ENCODE data around the gene SIK3. TPM values are rescaled to one million over a fixed set of nuclear protein-coding genes. Genes with fewer than 3 reads are reported as not detected.

SIK3 gene
- total RNA-seq, 1 experiment from 2014 or later = 31.4 TPM

DNA sequence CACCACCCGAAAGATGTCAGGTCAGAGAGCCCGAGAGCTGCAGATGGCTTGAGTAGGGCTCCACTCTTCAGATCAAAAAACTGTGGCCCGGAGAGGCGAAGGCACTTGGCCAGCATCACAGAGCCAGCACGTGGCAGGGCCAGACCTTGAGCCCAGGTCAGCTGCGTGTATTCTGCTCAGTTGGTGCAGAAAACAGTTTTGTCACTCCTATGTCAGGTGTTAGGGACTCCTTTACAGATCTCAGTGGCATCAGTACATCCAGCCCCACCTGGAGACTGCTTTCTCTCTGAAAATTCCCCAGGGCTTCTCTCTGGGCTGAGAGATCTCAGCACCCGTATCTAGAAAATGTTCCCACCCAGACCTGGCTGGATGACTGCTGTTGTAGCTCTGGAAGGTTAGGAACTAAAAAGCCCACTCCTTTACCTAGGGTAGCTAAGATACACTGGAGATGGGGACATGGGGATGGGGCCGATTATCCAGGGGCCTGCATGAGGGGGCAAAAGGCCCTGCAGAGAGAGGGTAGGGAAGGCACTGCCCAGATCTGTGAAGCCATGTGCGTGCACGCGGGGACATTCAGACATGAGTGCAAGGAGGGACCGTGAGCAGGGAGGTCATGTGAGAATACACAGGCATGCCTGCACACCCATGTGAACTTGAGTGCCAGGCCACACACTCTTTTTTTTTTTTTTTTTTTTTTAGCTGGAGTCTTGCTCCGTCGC is 264.3 kb downstream of the SIK3 start:
- H2BK20ac ChIP-seq (ENCODE audit: low read depth, low read length, poor library complexity, severe bottlenecking) = no peak overlapping the region
- no peak overlapping the region for H2AFZ ChIP-seq (ENCODE audit: low read length)
- no peak overlapping the region for H2AK5ac ChIP-seq (ENCODE audit: insufficient read length, low read length)
- H3K14ac ChIP-seq (ENCODE audit: insufficient read depth, low read length) = no peak overlapping the region
- no peak overlapping the region for H4K91ac ChIP-seq (ENCODE audit: insufficient read length, low read depth, low read length)
- no peak overlapping the region for H3K27ac ChIP-seq (ENCODE audit: insufficient read length, low read depth, low read length)
- H4K5ac ChIP-seq (ENCODE audit: insufficient read length, low read depth, low read length) = no peak overlapping the region
- H3K4me2 ChIP-seq (ENCODE audit: insufficient read depth, insufficient read length, low read length) = no peak overlapping the region
- no peak overlapping the region for H3K4ac ChIP-seq (ENCODE audit: low read depth, low read length)
- Mint-ChIP-seq H3K36me3 (ENCODE audit: insufficient read depth in 1 of 3, low read depth in 3 of 3) (no peaks in the 10 kb centered on the region; a peak in 1 of 7 replicates), H3K4me3 (no peak overlapping the region), H3K9me3 (peaks cover 3 to 5% of the 10 kb centered on the region in 2 experiments; a peak in 3 of 5 replicates), H3K4me1 (peaks cover 25 to 28% of the 10 kb centered on the region in 2 experiments), H3K27ac (no peak overlapping the region; a peak in 1 of 7 replicates), H3K27me3 (ENCODE audit: low read depth) (peaks cover 22% of the 10 kb centered on the region)
- no peak overlapping the region for H4K8ac ChIP-seq (replicated peaks; ENCODE audit: insufficient read length, low read depth, low read length)
- H2BK5ac ChIP-seq (ENCODE audit: insufficient read length, low read length) = no peak overlapping the region
- H3K79me2 ChIP-seq (ENCODE audit: insufficient read depth, low read length) = no peaks in the 10 kb centered on the region
- no peak overlapping the region for H2BK120ac ChIP-seq (ENCODE audit: low read depth, low read length, poor library complexity, severe bottlenecking)
- no peaks in the 10 kb centered on the region for H3K79me1 ChIP-seq (ENCODE audit: insufficient read depth, low read depth, low read length, poor library complexity, severe bottlenecking)
- DNase-seq = no peak
- WGBS (ENCODE audit: extremely low coverage, insufficient read length, low lambda C conversion rate) = no CpG with 5 or more reads among the region's 14 CpGs
- H4K20me1 ChIP-seq (ENCODE audit: control insufficient read depth, insufficient read depth, insufficient read length) = no peaks in the 10 kb centered on the region
- no peak overlapping the region for H2BK12ac ChIP-seq (ENCODE audit: insufficient read length, low read depth, low read length)
- no peaks in the 10 kb centered on the region for H3K27me3 ChIP-seq (ENCODE audit: insufficient read depth, low read length)
- H3K9ac ChIP-seq (ENCODE audit: extremely low read depth, insufficient read length, low read length) = no peak overlapping the region
- TF ChIP-seq, protein P1, sequence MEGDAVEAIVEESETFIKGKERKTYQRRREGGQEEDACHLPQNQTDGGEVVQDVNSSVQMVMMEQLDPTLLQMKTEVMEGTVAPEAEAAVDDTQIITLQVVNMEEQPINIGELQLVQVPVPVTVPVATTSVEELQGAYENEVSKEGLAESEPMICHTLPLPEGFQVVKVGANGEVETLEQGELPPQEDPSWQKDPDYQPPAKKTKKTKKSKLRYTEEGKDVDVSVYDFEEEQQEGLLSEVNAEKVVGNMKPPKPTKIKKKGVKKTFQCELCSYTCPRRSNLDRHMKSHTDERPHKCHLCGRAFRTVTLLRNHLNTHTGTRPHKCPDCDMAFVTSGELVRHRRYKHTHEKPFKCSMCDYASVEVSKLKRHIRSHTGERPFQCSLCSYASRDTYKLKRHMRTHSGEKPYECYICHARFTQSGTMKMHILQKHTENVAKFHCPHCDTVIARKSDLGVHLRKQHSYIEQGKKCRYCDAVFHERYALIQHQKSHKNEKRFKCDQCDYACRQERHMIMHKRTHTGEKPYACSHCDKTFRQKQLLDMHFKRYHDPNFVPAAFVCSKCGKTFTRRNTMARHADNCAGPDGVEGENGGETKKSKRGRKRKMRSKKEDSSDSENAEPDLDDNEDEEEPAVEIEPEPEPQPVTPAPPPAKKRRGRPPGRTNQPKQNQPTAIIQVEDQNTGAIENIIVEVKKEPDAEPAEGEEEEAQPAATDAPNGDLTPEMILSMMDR (conservative IDR thresholded peaks at IDR 0.05) = no peak
- peaks cover 6% of the 10 kb centered on the region for H3K23me2 ChIP-seq (ENCODE audit: insufficient read length, low read depth, low read length, poor library complexity, severe bottlenecking)
- no peak overlapping the region for H3K23ac ChIP-seq (ENCODE audit: insufficient read length, low read depth, low read length)
- H3K56ac ChIP-seq (ENCODE audit: insufficient read length, low read depth, low read length) = no peak overlapping the region
- no peaks in the 10 kb centered on the region for H3K9me3 ChIP-seq (ENCODE audit: control insufficient read depth, low read depth, low read length)
- no peaks in the 10 kb centered on the region for H3K4me1 ChIP-seq (ENCODE audit: insufficient read depth, low read length)
- H2BK15ac ChIP-seq (ENCODE audit: low read depth, low read length) = no peak overlapping the region
- no peak overlapping the region for H3K18ac ChIP-seq (ENCODE audit: insufficient read length, low read depth, low read length)
- no peak overlapping the region for H3T11ph ChIP-seq (ENCODE audit: low read length)
